CD4-positive, CD25-positive, alpha-beta regulatory T cell (primary cell): ENCODE measurements around the gene PIGX. TPM values are rescaled to one million over a fixed set of nuclear protein-coding genes. Genes with fewer than 3 reads are reported as not detected.
A peak's percentile ranks its signal among the peaks of the same experiment; 100 is the strongest.

ENCODE experiments used
- ATAC-seq, 2 donors: fragments of 150-1000 bp; cut with Tn5 transposase; one replicate each; pipeline ENCODE4 v1.10.0; 2021; ENCODE audit warnings: low read depth in 2 of 2, moderate number of reproducible peaks in 2 of 2, moderate library complexity in 1 of 2
- DNase-seq, 3 donors: peaks; one replicate each; pipeline versions ENCODE4 v3.0.0 to v3.0.0-alpha.2; 2012 to 2022; ENCODE audit warnings: mixed read lengths in 1 of 3
- H3K27ac ChIP-seq: one replicate; pipeline ENCODE4 v1.7.0; 2013; ENCODE audit warnings: mild to moderate bottlenecking, low read length; ENCODE audit not compliant: insufficient read depth, poor library complexity, severe bottlenecking
- H3K27me3 ChIP-seq: one replicate; pipeline ENCODE4 v1.7.0; 2013; ENCODE audit warnings: low read length; ENCODE audit not compliant: control insufficient read depth, insufficient read depth
- H3K36me3 ChIP-seq: one replicate; pipeline ENCODE4 v1.7.0; 2013; ENCODE audit warnings: mild to moderate bottlenecking, low read length, moderate library complexity; ENCODE audit not compliant: control insufficient read depth, insufficient read depth
- H3K4me1 ChIP-seq: 2 replicates; pipeline ENCODE4 v1.7.0; 2013; ENCODE audit warnings: mild to moderate bottlenecking, low read length; ENCODE audit not compliant: insufficient read depth, control insufficient read depth, poor library complexity, severe bottlenecking
- H3K4me3 ChIP-seq: one replicate; pipeline ENCODE4 v1.7.0; 2013; ENCODE audit warnings: low read depth, mild to moderate bottlenecking, low read length, moderate library complexity
- H3K9me3 ChIP-seq, 2 experiments: 1 replicate in 1 of 2; 2 replicates in 1 of 2; pipeline ENCODE4 v1.7.0; 2013; ENCODE audit warnings: low read length in 2 of 2, mild to moderate bottlenecking in 1 of 2, moderate library complexity in 1 of 2; ENCODE audit not compliant: control insufficient read depth in 2 of 2
- H3K27ac Mint-ChIP-seq, 3 donors: one replicate each; pipeline ENCODE4 v1.8.0; 2020 to 2022; ENCODE audit warnings: mild to moderate bottlenecking in 3 of 3, mixed read lengths in 3 of 3, moderate library complexity in 2 of 3
- H3K27me3 Mint-ChIP-seq: one replicate; pipeline ENCODE4 v1.8.0; 2022; ENCODE audit warnings: mild to moderate bottlenecking, mixed read lengths
- H3K36me3 Mint-ChIP-seq: one replicate; pipeline ENCODE4 v1.8.0; 2020; ENCODE audit warnings: mixed read lengths
- H3K4me1 Mint-ChIP-seq, 4 donors: one replicate each; pipeline ENCODE4 v1.8.0; 2020 to 2022; ENCODE audit warnings: mixed read lengths in 4 of 4, mild to moderate bottlenecking in 1 of 4
- H3K4me3 Mint-ChIP-seq, 4 donors: one replicate each; pipeline ENCODE4 v1.8.0; 2020 to 2022; ENCODE audit warnings: mild to moderate bottlenecking in 4 of 4, mixed read lengths in 4 of 4, moderate library complexity in 3 of 4
- H3K9me3 Mint-ChIP-seq, 7 donors: one replicate each; pipeline ENCODE4 v1.8.0; 2020 to 2022; ENCODE audit warnings: mixed read lengths in 7 of 7, mild to moderate bottlenecking in 3 of 7, moderate library complexity in 2 of 7
- polyA plus RNA-seq, 4 donors: library from polyadenylated mRNA; unstranded; fragments of 300-500 nt; fragmentation: Illumina TruSeq; gene quantifications; one replicate each; pipeline ENCODE4 v1.2.3, GENCODE V29; 2021
- total RNA-seq: library from RNA; stranded (reverse); gene quantifications from one replicate; pipeline ENCODE4 v1.2.3, GENCODE V29; 2022

Gene PIGX
- total and polyA plus RNA-seq, 5 donors from 2014 or later = 17.2 to 40.4 (median 24.6) TPM

DNA sequence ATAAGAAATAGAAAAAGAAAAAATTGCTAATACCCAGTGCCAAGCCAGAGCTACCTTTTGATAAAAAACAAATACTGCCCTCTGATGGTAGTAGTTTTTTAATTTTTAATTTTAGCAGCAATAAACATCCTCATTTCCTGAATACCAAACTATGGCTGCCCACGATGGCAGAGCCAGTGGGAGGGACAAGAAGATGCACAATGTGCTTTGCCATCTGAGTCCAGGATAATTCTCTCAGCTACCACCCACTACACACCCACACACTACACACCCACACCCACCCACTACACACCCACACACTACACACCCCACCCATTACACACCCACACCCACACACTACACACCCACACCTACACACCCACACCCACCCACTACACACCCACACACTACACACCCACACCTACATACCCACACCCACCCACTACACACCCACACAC lies 18.0 kb upstream of the PIGX start:
- H3K9me3 Mint-ChIP-seq = no peaks in the 10 kb centered on the region
- no peaks in the 10 kb centered on the region for H3K36me3 Mint-ChIP-seq
- Histone ChIP-seq H3K36me3 (no peaks in the 10 kb centered on the region), H3K27ac (no peak overlapping the region), H3K9me3 (no peaks in the 10 kb centered on the region), H3K4me3 (no peak overlapping the region), H3K4me1 (peaks cover 6% of the 10 kb centered on the region), H3K27me3 (no peaks in the 10 kb centered on the region)
- ATAC-seq (peak; percentile 50 to 65), DNase-seq (peak in 2 of 3 donors; percentile 54 to 59)
- no peak overlapping the region for H3K4me3 Mint-ChIP-seq
- peaks cover 4% of the 10 kb centered on the region for H3K27me3 Mint-ChIP-seq
- peaks cover 0 to 6% (median 5%) of the 10 kb centered on the region in 4 donors for H3K4me1 Mint-ChIP-seq
- H3K27ac Mint-ChIP-seq = no peak overlapping the region

DNA sequence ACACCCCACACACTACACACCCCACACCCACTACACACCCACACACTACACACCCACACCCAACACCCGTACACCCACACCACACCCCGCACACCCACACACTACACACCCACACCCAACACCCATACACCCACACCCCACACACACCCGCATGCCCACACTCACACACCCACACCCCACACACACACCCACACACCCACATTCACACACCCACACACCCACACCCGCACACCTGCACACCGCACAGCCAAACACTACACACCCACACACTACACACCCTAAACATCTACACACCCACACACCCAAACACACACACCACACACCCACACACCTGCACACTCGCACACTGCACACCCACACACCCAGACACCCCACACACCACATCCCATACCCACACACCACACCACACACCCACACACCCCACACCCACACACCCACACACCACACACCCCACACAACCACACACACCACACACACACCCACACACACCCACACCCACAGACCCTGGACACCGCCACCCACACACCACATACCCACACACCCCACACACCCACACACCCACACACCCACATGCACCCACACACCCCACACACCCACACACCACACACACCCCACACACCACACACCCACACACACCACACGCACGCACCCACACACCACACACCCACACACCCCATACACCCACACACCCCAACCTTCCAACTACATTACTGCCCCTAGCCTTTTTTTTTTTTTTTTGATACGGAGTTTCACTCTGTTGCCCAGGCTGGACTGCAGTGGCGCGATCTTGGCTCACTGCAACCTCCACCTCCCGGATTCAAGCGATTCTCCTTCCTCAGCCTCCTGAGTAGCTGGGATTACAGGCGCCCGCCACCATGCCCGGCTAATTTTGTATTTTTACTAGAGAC lies 17.0 kb upstream of the PIGX start:
- Mint-ChIP-seq H3K4me3 (no peak overlapping the region), H3K36me3 (no peaks in the 10 kb centered on the region), H3K4me1 (peaks cover 0 to 6% (median 5%) of the 10 kb centered on the region in 4 donors), H3K9me3 (no peaks in the 10 kb centered on the region), H3K27ac (peak overlapping the region in 1 of 3 donors; percentile 38), H3K27me3 (peaks cover 3% of the 10 kb centered on the region)
- Histone ChIP-seq H3K36me3 (no peaks in the 10 kb centered on the region), H3K4me1 (peaks cover 6% of the 10 kb centered on the region), H3K9me3 (no peaks in the 10 kb centered on the region), H3K4me3 (no peak overlapping the region), H3K27ac (no peak overlapping the region), H3K27me3 (no peaks in the 10 kb centered on the region)
- ATAC-seq (no peak), DNase-seq (no peak)

DNA sequence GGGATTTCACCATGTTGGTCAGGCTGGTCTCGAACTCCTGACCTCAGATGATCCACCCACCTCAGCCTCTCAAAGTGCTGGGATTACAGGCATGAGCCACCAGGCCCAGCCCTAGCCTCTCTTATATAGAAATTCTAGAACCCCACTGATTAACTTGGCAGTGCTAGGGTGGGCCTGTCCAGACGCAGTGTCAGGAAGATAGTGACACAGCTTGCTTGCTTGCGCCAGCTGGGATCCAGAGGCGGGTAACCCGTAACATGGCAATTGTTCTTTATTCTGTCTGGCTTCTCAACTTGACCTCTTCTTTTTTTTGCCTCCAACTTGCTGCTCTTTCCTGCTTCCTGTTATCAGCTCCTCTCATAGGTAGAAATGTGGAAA lies 16.3 kb upstream of the PIGX start:
- Mint-ChIP-seq H3K4me1 (peaks cover 0 to 6% (median 5%) of the 10 kb centered on the region in 4 donors), H3K27me3 (no peaks in the 10 kb centered on the region), H3K36me3 (no peaks in the 10 kb centered on the region), H3K27ac (peak overlapping the region in 1 of 3 donors; percentile 38), H3K4me3 (no peak overlapping the region), H3K9me3 (no peaks in the 10 kb centered on the region)
- no peak for ATAC-seq
- no peak for DNase-seq
- Histone ChIP-seq H3K4me1 (peaks cover 6% of the 10 kb centered on the region), H3K36me3 (no peaks in the 10 kb centered on the region), H3K4me3 (no peak overlapping the region), H3K27ac (no peak overlapping the region), H3K27me3 (no peaks in the 10 kb centered on the region), H3K9me3 (no peaks in the 10 kb centered on the region)

DNA sequence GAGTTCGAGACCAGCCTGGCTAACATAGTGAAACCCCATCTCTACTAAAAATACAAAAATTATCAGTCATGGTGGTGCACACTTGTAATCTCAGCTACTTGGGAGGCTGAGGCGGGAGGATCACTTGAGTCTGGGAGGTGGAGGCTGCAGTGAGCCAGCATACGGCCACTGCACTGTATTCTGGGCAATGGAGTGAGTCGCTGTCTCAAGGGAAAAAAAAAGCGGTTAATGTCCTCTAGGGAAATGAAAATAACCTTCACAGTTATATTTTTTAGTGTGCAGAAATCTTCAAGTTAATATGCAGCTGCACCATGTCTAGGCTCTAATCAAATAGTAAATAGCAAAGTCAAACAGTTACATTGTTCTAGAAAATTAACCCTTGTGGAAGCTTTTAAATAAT lies 14.9 kb upstream of the PIGX start:
- Histone ChIP-seq H3K9me3 (no peaks in the 10 kb centered on the region), H3K4me3 (no peak overlapping the region), H3K4me1 (peaks cover 6% of the 10 kb centered on the region), H3K27me3 (no peaks in the 10 kb centered on the region), H3K27ac (no peak overlapping the region), H3K36me3 (no peaks in the 10 kb centered on the region)
- Mint-ChIP-seq H3K27me3 (no peaks in the 10 kb centered on the region), H3K27ac (no peak overlapping the region), H3K4me1 (peaks cover 0 to 6% (median 5%) of the 10 kb centered on the region in 4 donors), H3K9me3 (no peaks in the 10 kb centered on the region), H3K36me3 (no peaks in the 10 kb centered on the region), H3K4me3 (no peak overlapping the region)
- DNase-seq (no peak), ATAC-seq (no peak)

DNA sequence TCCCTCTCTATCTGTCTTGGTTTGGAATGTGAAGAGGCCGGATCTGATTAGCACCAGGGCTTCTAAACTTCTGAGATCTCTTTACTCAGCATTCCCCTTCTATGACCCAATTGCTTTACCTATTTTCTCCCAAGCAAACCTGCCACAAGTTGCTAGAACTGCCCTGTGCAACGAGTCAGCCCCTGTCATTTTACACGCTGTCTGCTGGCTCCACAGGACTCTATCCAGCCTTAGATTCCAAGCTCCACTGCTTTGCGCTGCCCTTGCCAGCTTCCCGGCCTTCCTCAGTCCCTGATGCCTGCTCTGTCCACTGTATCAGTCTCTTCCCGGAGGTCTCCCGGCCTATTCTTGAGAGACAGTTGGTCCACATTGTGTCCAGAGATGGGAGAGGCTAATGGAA lies 12.4 kb upstream of the PIGX start:
- H3K27ac Mint-ChIP-seq = no peak overlapping the region
- no peak for ATAC-seq

DNA sequence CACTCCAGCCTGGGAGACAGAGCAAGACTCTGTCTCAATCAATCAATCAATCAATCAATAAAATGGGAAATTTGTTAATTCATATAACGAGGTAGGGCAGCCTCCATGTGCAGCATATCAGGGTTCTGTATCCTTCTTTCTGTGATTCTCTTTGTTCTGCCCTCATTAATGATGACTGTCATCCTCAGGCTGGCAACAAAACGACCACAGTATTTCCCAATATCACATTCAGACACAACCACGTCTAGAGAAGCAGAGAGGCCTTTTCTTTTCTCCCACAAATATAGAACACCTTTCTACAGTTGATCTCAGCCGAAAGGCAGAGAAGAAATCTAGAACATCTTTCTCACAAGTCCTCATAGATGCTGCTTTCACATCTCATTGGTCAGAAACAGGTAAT lies 11.4 kb upstream of the PIGX start:
- Mint-ChIP-seq H3K4me1 (peaks cover 0 to 4% (median 2%) of the 10 kb centered on the region in 4 donors), H3K27me3 (no peaks in the 10 kb centered on the region), H3K27ac (no peak overlapping the region), H3K4me3 (no peak overlapping the region), H3K9me3 (no peaks in the 10 kb centered on the region), H3K36me3 (no peaks in the 10 kb centered on the region)
- Histone ChIP-seq H3K36me3 (no peaks in the 10 kb centered on the region), H3K27ac (no peak overlapping the region), H3K4me3 (no peak overlapping the region), H3K9me3 (no peaks in the 10 kb centered on the region), H3K4me1 (no peaks in the 10 kb centered on the region), H3K27me3 (no peaks in the 10 kb centered on the region)
- ATAC-seq (no peak), DNase-seq (no peak)

More for the DNA sequence above, 12.4 kb upstream of the PIGX start:
- Histone ChIP-seq H3K36me3 (no peaks in the 10 kb centered on the region), H3K27ac (no peak overlapping the region), H3K4me3 (no peak overlapping the region), H3K4me1 (no peaks in the 10 kb centered on the region), H3K9me3 (no peaks in the 10 kb centered on the region), H3K27me3 (no peaks in the 10 kb centered on the region)
- no peaks in the 10 kb centered on the region for H3K27me3 Mint-ChIP-seq
- H3K9me3 Mint-ChIP-seq = no peaks in the 10 kb centered on the region
- no peaks in the 10 kb centered on the region for H3K36me3 Mint-ChIP-seq
- no peak for DNase-seq
- no peak overlapping the region for H3K4me3 Mint-ChIP-seq
- peaks cover 0 to 6% (median 3%) of the 10 kb centered on the region in 4 donors for H3K4me1 Mint-ChIP-seq

DNA sequence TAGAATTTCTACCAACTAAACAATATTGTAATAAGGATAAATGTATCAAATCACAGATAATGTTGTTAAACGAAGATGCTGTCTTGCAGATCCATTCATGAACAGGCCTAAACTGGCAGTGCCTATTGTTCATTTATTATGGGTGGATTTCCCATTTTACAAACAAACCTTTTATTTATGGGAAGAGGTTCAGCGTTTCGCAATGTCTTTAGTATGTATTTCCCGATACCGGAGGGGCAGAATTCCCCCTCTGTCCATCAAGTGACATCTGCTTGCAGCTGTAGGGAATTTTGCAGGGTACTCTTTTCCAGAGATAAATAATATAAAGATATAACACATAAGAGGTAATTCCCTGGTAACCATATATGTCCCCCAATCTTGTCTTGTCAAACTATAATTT lies 5.8 kb upstream of the PIGX start:
- Histone ChIP-seq H3K36me3 (peaks cover 3% of the 10 kb centered on the region), H3K4me3 (no peak overlapping the region), H3K27ac (no peak overlapping the region), H3K9me3 (no peaks in the 10 kb centered on the region), H3K4me1 (peaks cover 8% of the 10 kb centered on the region), H3K27me3 (no peaks in the 10 kb centered on the region)
- H3K9me3 Mint-ChIP-seq = no peaks in the 10 kb centered on the region
- peaks cover 4% of the 10 kb centered on the region for H3K36me3 Mint-ChIP-seq
- H3K27ac Mint-ChIP-seq = no peak overlapping the region
- no peak overlapping the region for H3K4me3 Mint-ChIP-seq
- H3K4me1 Mint-ChIP-seq = peaks cover under 1 to 14% (median 7%) of the 10 kb centered on the region in 4 donors
- no peak for ATAC-seq
- no peak for DNase-seq
- H3K27me3 Mint-ChIP-seq = no peaks in the 10 kb centered on the region

DNA sequence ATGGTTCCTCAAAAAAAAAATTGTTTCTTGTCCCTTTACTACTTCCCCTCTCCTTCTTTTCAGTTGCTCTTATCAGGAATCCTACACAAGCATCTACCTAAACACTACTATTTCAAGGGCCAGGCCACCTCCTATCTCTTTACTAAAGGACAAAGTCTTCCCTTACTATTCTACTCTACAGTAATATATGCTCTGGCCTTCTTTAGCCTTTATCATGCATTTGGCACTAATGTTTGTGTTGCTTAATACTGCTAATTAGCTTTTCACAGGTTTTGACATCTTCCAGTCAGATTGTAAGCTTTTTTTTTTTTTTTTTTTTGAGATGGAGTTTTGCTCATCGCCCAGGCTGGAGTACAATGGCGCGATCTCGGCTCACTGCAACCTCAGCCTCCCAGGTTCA lies 5.4 kb upstream of the PIGX start:
- Histone ChIP-seq H3K4me1 (peaks cover 12% of the 10 kb centered on the region), H3K27me3 (no peaks in the 10 kb centered on the region), H3K36me3 (peaks cover 3% of the 10 kb centered on the region), H3K4me3 (no peak overlapping the region), H3K27ac (no peak overlapping the region), H3K9me3 (no peaks in the 10 kb centered on the region)
- no peak overlapping the region for H3K27ac Mint-ChIP-seq
- no peaks in the 10 kb centered on the region for H3K27me3 Mint-ChIP-seq
- ATAC-seq (no peak), DNase-seq (no peak)
- H3K4me3 Mint-ChIP-seq = no peak overlapping the region
- H3K36me3 Mint-ChIP-seq = peaks cover 4% of the 10 kb centered on the region
- no peaks in the 10 kb centered on the region for H3K9me3 Mint-ChIP-seq
- peaks cover 4 to 18% (median 10%) of the 10 kb centered on the region in 4 donors for H3K4me1 Mint-ChIP-seq
